RWPE1 (cell line): Measurements from ENCODE around the gene THSD4.
"Not testable (repeated sequence)": the region's sequence is repeated elsewhere in the genome, so short reads cannot be mapped to it uniquely, and the experiment has no call there.

Experiments used
- CTCF ChIA-PET: fragments of 350-600 bp; sonication (Branson Sonifier 250); formaldehyde crosslinking; extraction: SDS; loops from one replicate; lab custom pipeline; 2021; lab: Yijun Ruan, JAX
- POLR2A ChIA-PET: fragments of 400-600 bp; formaldehyde crosslinking; extraction: SDS; loops from one replicate; lab custom pipeline; 2020; ENCODE audit warnings: antibody characterized with exemption; ENCODE audit not compliant: low non-redundant PET; lab: Yijun Ruan, JAX
- DNase-seq: peaks from one replicate; pipeline ENCODE4 v3.0.0; 2012; ENCODE audit warnings: low spot score
- H3K27ac ChIP-seq: fragments of 450-650 bp; 2 replicates; pipeline ENCODE4 v1.5.1; 2017
- CTCF ChIP-seq: fragments of 450-650 bp; conservative IDR thresholded peaks from 2 replicates; pipeline ENCODE4 v1.5.1; 2017; ENCODE audit warnings: low read depth, mild to moderate bottlenecking

THSD4 gene

GRCh38 chr15:71660501-71660900, 545.2 kb downstream of the THSD4 start:
- TF ChIP-seq CTCF, result no peak
- POLR2A ChIA-PET, result no interaction called here
- DNase-seq, result no peak
- no peak overlapping the region for H3K27ac ChIP-seq
- CTCF ChIA-PET, result interaction anchor here (0.6 kb wide), 1 partner anchor 134 kb away, joined by 4 read pairs; no protein-coding TSS in a partner anchor

GRCh38 chr15:71662306-71662705, 547.0 kb downstream of the THSD4 start:
- no peak for TF ChIP-seq CTCF
- POLR2A ChIA-PET, result no interaction called here

GRCh38 chr15:71664622-71665021, 549.4 kb downstream of the THSD4 start:
- H3K27ac ChIP-seq, result no peak overlapping the region
- POLR2A ChIA-PET, result no interaction called here
- DNase-seq, result no peak
- TF ChIP-seq CTCF, result no peak
- CTCF ChIA-PET, result interaction anchor here (0.6 kb wide), 1 partner anchor 80 kb away, joined by 3 read pairs; no protein-coding TSS in a partner anchor

More at GRCh38 chr15:71662306-71662705, 547.0 kb downstream of the THSD4 start:
- DNase-seq, result no peak
- CTCF ChIA-PET, result no interaction called here
- no peak overlapping the region for H3K27ac ChIP-seq

- POLR2A ChIA-PET, result no interaction called here
- CTCF ChIA-PET, result no interaction called here
- DNase-seq, result no peak
- TF ChIP-seq CTCF, result no peak
- no peak overlapping the region for H3K27ac ChIP-seq
These were observed 551.7 kb downstream of the THSD4 start for GRCh38 chr15:71666763-71667620.

- POLR2A ChIA-PET, result no interaction called here
- H3K27ac ChIP-seq, result no peak overlapping the region
- TF ChIP-seq CTCF, result no peak
- no peak for DNase-seq
- CTCF ChIA-PET, result no interaction called here
These were observed 554.4 kb downstream of the THSD4 start for GRCh38 chr15:71669688-71670087.

GRCh38 chr15:71670222-71670621, 555.0 kb downstream of the THSD4 start:
- CTCF ChIA-PET, POLR2A ChIA-PET, H3K27ac ChIP-seq, DNase-seq: not testable (repeated sequence)

GRCh38 chr15:71674354-71674753, 559.1 kb downstream of the THSD4 start:
- TF ChIP-seq CTCF, result no peak
- DNase-seq, result no peak
- POLR2A ChIA-PET, result no interaction called here
- CTCF ChIA-PET, result interaction anchor here (0.6 kb wide), 1 partner anchor 152 kb away, joined by 4 read pairs; no protein-coding TSS in a partner anchor
- H3K27ac ChIP-seq, result no peak overlapping the region
